GM20431 (cell line): ENCODE results near the gene SERBP1.
"Not testable (repeated sequence)": the region's sequence is repeated elsewhere in the genome, so short reads cannot be mapped to it uniquely, and the experiment has no call there.

Experiments used
- in situ Hi-C: fragments of 300-500 bp; cut with MseI, MboI; formaldehyde crosslinking; loops from one replicate; pipeline ENCODE4 v1.15.0; 2020; ENCODE audit warnings: low sequenced_read_pairs; ENCODE audit not compliant: unreplicated experiment

Gene SERBP1

GRCh38 chr1:67441739-67442281 is 11.6 kb upstream of the SERBP1 start:
- in situ Hi-C loops = no loop called here

- in situ Hi-C loops = no loop called here
These were observed 11.0 kb upstream of the SERBP1 start for GRCh38 chr1:67441183-67441582.

- in situ Hi-C loops = no loop called here
These were observed 10.1 kb upstream of the SERBP1 start for GRCh38 chr1:67440339-67440738.

GRCh38 chr1:67439277-67440029 is 9.3 kb upstream of the SERBP1 start:
- in situ Hi-C loops = no loop called here

- in situ Hi-C loops = no loop called here
These were observed 7.8 kb upstream of the SERBP1 start for GRCh38 chr1:67437961-67438360.

- in situ Hi-C loops = no loop called here
These were observed 6.4 kb upstream of the SERBP1 start for GRCh38 chr1:67436511-67437055.

- in situ Hi-C loops = no loop called here
These were observed 4.3 kb upstream of the SERBP1 start for GRCh38 chr1:67434491-67434890.

GRCh38 chr1:67433837-67434236 is 3.6 kb upstream of the SERBP1 start:
- in situ Hi-C loops = no loop called here

- in situ Hi-C loops = no loop called here
These were observed 2.5 kb upstream of the SERBP1 start for GRCh38 chr1:67432745-67433144.

- in situ Hi-C loops = no loop called here
These were observed 1.8 kb upstream of the SERBP1 start for GRCh38 chr1:67431869-67432578.

- in situ Hi-C loops = no loop called here
These were observed 1.1 kb upstream of the SERBP1 start for GRCh38 chr1:67431156-67431765.

- in situ Hi-C loops = no loop called here
These were observed 459 bp downstream of the SERBP1 start for GRCh38 chr1:67429528-67430357.

- in situ Hi-C loops = no loop called here
These were observed 1.1 kb downstream of the SERBP1 start for GRCh38 chr1:67429011-67429527.

- in situ Hi-C loops = no loop called here
These were observed 2.3 kb downstream of the SERBP1 start for GRCh38 chr1:67427947-67428346.

GRCh38 chr1:67427465-67427864 is 2.7 kb downstream of the SERBP1 start:
- in situ Hi-C loops = no loop called here

- in situ Hi-C loops = no loop called here
These were observed 9.2 kb downstream of the SERBP1 start for GRCh38 chr1:67420835-67421492.

- in situ Hi-C loops = no loop called here
These were observed 11.2 kb downstream of the SERBP1 start for GRCh38 chr1:67418839-67419586.

- in situ Hi-C loops = not testable (repeated sequence)
These were observed 12.5 kb downstream of the SERBP1 start for GRCh38 chr1:67417733-67418132.
